H1 (cell line): ENCODE data around the gene RGCC. TPM values are rescaled to one million over a fixed set of nuclear protein-coding genes. Genes with fewer than 3 reads are reported as not detected.

Source experiments
- ATF2 ChIP-seq: IDR thresholded peaks from 2 replicates; pipeline ENCODE4 v1.6.1; 2012; ENCODE audit warnings: low read length, inconsistent platforms
- GTF2F1 ChIP-seq: IDR thresholded peaks from 2 replicates; pipeline ENCODE4 v1.6.1; 2012; ENCODE audit warnings: low read depth, low read length, improper control_type of control experiment, borderline replicate concordance
- JUN ChIP-seq: IDR thresholded peaks from 2 replicates; pipeline ENCODE4 v1.6.1; 2011; ENCODE audit warnings: low read depth, mild to moderate bottlenecking, improper control_type of control experiment, low read length
- JUND ChIP-seq: IDR thresholded peaks from 2 replicates; pipeline ENCODE4 v1.6.1; 2011; ENCODE audit warnings: mild to moderate bottlenecking, improper control_type of control experiment, low read length
- KDM4A ChIP-seq: IDR thresholded peaks from one replicate; pipeline ENCODE4 v1.7.1; 2012; ENCODE audit warnings: low read depth, mild to moderate bottlenecking, moderate library complexity, low read length, inconsistent platforms; ENCODE audit not compliant: severe bottlenecking
- MAFK ChIP-seq: IDR thresholded peaks from 2 replicates; pipeline ENCODE4 v1.6.1; 2012; ENCODE audit warnings: low read depth, mild to moderate bottlenecking, improper control_type of control experiment, low read length
- NRF1 ChIP-seq: IDR thresholded peaks from 2 replicates; pipeline ENCODE4 v1.6.1; 2011; ENCODE audit warnings: mild to moderate bottlenecking, low read depth, low read length, improper control_type of control experiment
- polyA plus RNA-seq, 7 experiments: library from polyadenylated mRNA; depleted of rRNA in 3 of 7; stranded (reverse) in 5 of 7; unstranded in 2 of 7; fragments of >200 nt in 5 of 7; fragments of 200-250 nt in 2 of 7; gene quantifications; 1 replicate in 5 of 7; 2 replicates in 1 of 7; 4 replicates in 1 of 7; pipeline versions ENCODE4 v1.2.1 to v1.2.3, GENCODE V29; 2011 to 2013; ENCODE audit warnings: missing spikeins in 2 of 7, mixed read lengths in 2 of 7
- total RNA-seq: library from RNA; stranded (reverse); fragmentation: NEBNext Ultra II Directional; extraction: Animal tissue kit (Norgen Biotek cat#: 25700); gene quantifications from 2 replicates; pipeline ENCODE4 v1.2.1, GENCODE V29; 2021

Gene RGCC
- total and polyA plus RNA-seq, 2 of the 8 experiments (the other 6 are each of a cell fraction or from before 2014, with no cell fraction given) = 0.41 TPM; not detected in 1

- no peak for TF ChIP-seq JUND
- TF ChIP-seq KDM4A = no peak
- TF ChIP-seq NRF1 = no peak
- TF ChIP-seq GTF2F1 = no peak
- TF ChIP-seq JUN = no peak
- no peak for TF ChIP-seq MAFK
- no peak for TF ChIP-seq ATF2
These were observed 13.4 kb upstream of the RGCC start (continued) for GRCh38 chr13:41443969-41444368.
